ENCODE data around the gene PAPOLG.

The PAPOLG gene

GRCh38 chr2:60778352-60778751, 22.3 kb downstream of the PAPOLG start:
- TF ChIP-seq CTCF (IDR thresholded peaks at IDR 0.05; ENCODE audit: low read depth, low read length) = no peak
- Histone ChIP-seq H3K4me3 (ENCODE audit: low read depth, low read length) (no peak overlapping the region), H3K27me3 (ENCODE audit: insufficient read depth, low read depth, severe bottlenecking) (no peaks in the 10 kb centered on the region), H3K9me3 (ENCODE audit: severe bottlenecking) (no peaks in the 10 kb centered on the region), H3K36me3 (peaks cover 91% of the 10 kb centered on the region), H3K27ac (no peak overlapping the region)
- DNase-seq = no peak

- Histone ChIP-seq H3K4me3 (ENCODE audit: low read depth, low read length) (no peak overlapping the region), H3K27ac (no peak overlapping the region), H3K36me3 (peaks cover 92% of the 10 kb centered on the region), H3K9me3 (ENCODE audit: severe bottlenecking) (no peaks in the 10 kb centered on the region), H3K27me3 (ENCODE audit: insufficient read depth, low read depth, severe bottlenecking) (no peaks in the 10 kb centered on the region)
- DNase-seq = no peak
- TF ChIP-seq CTCF (IDR thresholded peaks at IDR 0.05; ENCODE audit: low read depth, low read length) = no peak
These were observed 23.4 kb downstream of the PAPOLG start for GRCh38 chr2:60779426-60779825.

GRCh38 chr2:60780721-60781120, 24.7 kb downstream of the PAPOLG start:
- TF ChIP-seq CTCF (IDR thresholded peaks at IDR 0.05; ENCODE audit: low read depth, low read length) = no peak
- peaks cover 89% of the 10 kb centered on the region for H3K36me3 ChIP-seq
- no peak overlapping the region for H3K27ac ChIP-seq
- no peaks in the 10 kb centered on the region for H3K27me3 ChIP-seq (ENCODE audit: insufficient read depth, low read depth, severe bottlenecking)
- DNase-seq = no peak
- no peaks in the 10 kb centered on the region for H3K9me3 ChIP-seq (ENCODE audit: severe bottlenecking)
- no peak overlapping the region for H3K4me3 ChIP-seq (ENCODE audit: low read depth, low read length)

GRCh38 chr2:60793169-60793568, 37.1 kb downstream of the PAPOLG start:
- Histone ChIP-seq H3K27me3 (ENCODE audit: insufficient read depth, low read depth, severe bottlenecking) (no peaks in the 10 kb centered on the region), H3K27ac (no peak overlapping the region), H3K4me3 (ENCODE audit: low read depth, low read length) (no peak overlapping the region), H3K36me3 (peaks cover 91% of the 10 kb centered on the region), H3K9me3 (ENCODE audit: severe bottlenecking) (no peaks in the 10 kb centered on the region)
- TF ChIP-seq CTCF (IDR thresholded peaks at IDR 0.05; ENCODE audit: low read depth, low read length) = no peak
- DNase-seq = no peak

GRCh38 chr2:60794271-60794863, 38.3 kb downstream of the PAPOLG start:
- TF ChIP-seq CTCF (IDR thresholded peaks at IDR 0.05; ENCODE audit: low read depth, low read length) = no peak
- Histone ChIP-seq H3K27me3 (ENCODE audit: insufficient read depth, low read depth, severe bottlenecking) (no peaks in the 10 kb centered on the region), H3K4me3 (ENCODE audit: low read depth, low read length) (no peak overlapping the region), H3K36me3 (peaks cover 94% of the 10 kb centered on the region), H3K9me3 (ENCODE audit: severe bottlenecking) (no peaks in the 10 kb centered on the region), H3K27ac (no peak overlapping the region)
- no peak for DNase-seq
